Kidney capillary endothelial cell (primary cell): ENCODE measurements around the gene NEB.
"Not testable (repeated sequence)": the region's sequence is repeated elsewhere in the genome, so short reads cannot be mapped to it uniquely, and the experiment has no call there.

Experiments used
- DNase-seq: peaks from one replicate; pipeline ENCODE4 v3.0.0-alpha.2; 2018; ENCODE audit warnings: low spot score

Gene NEB

DNA sequence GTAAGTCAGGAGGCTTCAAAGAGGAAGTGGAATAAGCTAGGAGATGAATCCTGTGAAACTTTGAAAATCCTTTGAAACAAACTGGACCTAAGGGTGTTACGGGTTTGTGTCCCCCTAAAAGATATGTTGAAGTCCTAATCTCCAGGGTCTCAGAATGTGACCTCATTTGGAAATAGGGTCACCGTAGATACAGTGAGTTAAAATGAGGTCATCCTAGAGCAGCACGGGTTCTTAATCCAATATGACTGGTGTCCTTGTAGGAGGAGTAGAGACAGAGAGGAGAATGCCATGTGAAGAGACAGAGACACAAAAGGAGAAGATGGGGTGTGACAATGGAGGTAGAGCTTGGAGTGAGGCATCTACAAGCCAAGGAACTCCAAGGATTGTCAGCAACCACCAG, 26.9 kb upstream of the NEB start:
- no peak for DNase-seq

- no peak for DNase-seq
These were observed 25.9 kb upstream of the NEB start for GRCh38 chr2:151760139-151760650.

DNA sequence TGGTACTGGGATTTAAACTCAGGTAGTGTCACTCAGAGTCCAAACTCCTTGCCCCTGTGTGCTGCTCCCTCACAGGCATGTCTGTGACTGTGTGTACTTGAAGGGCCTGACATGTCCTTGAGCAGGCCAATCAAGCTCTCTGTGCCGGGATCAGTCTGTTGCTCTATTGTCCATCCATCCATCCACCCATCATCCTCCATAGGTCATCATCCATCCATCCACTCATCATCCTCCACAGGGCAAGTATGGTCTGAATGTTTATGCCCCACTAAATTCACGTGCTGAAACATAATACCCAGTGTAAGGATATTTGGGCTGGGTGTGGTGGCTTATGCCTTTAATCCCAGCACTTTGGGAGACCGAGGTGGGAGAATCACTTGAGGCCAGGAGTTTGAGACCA, 24.5 kb upstream of the NEB start:
- DNase-seq, result no peak

- no peak for DNase-seq
These were observed 23.6 kb upstream of the NEB start for GRCh38 chr2:151757861-151758260.

DNA sequence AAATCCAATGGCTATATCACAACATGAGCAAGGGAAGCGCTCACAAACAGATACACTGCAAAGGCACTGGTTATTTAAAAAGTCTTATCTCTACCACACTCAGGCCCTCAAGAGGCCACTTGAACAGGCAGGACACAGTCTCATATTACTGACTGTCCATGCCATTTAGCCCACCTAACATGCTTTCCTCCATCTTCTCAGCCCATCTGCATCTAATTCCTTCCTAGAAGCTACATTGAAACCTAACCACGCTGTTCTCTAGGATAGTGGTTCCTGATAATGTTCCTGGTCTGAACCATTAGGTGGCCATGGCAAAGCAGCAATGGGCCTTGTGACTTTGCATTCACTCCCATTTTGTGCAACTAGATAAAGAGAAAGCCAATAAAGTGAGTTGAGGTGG, 22.5 kb upstream of the NEB start:
- no peak for DNase-seq

DNA sequence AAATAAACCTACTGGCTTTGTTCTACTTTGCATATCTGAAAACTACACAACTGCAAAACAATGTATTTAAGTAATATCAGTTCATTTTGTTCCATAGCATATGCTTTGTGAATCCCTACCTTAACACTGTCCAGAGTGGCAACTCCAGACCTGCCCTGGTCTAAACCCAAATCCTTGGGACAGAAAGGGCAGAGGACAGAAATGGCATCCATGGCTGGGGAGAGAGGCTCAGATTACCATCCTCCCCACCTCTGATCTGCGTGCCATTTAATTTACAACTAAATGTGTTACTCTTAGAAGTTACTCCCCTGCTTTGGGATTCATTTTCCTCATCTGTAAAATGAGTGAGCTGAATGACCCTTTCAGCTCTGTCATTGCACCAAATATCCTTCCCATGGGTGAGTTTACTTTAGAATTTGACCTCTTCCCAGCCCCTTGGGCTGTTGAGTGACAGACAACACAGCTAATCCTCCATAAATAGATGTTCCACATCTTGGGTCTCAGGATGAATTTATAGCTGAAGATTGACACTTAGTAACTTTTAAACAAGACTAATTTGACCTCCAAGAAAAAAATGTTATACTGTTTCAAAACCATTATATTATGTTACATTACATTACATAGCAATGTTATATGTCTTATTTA, 20.1 kb upstream of the NEB start:
- no peak for DNase-seq

DNA sequence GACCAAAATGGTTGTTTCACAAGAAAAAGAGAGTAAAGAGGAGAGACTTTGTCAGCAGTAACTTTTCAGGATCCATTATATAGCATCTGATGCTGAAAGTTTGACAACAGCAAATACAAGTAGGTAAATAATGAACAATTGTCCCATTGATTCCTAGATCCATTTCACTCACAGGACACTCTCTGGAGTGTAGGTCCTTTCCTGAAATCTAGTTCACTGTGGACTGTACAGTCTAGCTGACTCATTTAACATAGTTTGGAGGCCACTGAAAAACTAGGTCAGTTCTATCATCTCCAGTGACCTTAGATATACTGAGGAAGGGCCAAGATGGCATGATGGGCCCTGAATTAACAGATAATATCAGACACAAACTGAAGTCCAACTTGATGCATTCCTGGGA, 19.3 kb upstream of the NEB start:
- no peak for DNase-seq

DNA sequence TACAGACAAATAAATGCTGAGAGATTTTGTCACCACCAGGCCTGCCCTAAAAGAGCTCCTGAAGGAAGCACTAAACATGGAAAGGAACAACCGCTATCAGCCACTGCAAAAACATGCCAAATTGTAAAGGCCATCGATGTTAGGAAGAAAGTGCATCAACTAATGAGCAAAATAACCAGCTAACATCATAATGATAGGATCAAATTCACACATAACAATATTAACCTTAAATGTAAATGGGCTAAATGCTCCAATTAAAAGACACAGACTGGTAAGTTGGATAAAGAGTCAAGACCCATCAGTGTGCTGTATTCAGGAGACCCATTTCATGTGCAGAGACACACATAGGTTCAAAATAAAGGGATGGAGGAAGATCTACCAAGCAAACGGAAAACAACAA, 11.0 kb upstream of the NEB start:
- DNase-seq, result not testable (repeated sequence)

DNA sequence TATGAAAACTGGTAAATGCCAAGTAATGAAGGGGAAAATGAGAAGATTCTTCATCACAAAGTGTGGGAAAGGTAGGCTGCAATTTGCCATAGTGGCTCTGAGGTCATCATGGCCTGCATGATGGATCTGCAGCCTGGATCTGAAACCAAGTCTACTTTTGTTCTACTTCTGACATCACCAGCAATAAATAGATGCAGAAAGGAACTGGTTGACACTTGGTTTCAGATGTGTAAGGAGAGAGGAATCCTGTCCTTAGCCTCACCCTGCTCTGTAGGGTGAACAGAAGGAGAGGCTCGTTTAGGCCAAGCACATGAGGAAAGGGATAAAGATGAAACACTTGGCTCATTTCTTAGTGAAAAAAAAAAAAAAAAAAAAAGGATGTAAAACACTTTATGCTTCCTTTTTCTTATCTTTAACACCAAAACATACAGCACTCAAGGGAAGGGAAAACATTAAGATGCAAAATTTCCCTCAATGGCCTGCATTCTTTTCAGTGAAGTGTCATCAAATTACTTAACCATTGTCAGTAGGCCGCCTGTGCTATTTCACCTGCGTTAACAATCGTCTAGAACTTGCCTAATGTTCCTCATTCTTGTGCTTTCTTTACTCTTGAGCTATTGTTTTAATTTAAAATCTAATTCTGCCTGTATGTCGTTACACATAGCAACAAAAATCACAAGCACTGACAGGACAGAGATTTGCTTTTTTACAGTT, 3.9 kb downstream of the NEB start:
- DNase-seq, result peak; percentile 35

DNA sequence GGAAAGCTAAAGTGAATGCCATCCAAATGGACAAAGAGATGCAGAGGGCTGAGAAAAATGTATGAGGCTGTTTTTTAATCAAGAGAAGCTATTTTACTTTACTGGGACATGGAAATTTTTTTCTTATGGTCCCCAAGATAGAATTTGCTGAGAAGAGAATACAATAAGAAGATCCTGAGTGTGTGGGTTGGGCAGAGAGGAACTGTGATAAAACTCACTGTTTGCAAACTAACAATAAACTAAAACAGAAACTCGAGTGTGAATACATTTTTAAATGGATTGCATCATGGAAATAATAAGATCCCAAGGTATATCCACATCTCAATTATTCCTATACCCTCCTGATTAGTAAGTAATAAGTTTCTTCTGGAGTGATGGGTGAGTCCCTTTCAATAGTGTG, 4.4 kb downstream of the NEB start:
- DNase-seq, result no peak

DNA sequence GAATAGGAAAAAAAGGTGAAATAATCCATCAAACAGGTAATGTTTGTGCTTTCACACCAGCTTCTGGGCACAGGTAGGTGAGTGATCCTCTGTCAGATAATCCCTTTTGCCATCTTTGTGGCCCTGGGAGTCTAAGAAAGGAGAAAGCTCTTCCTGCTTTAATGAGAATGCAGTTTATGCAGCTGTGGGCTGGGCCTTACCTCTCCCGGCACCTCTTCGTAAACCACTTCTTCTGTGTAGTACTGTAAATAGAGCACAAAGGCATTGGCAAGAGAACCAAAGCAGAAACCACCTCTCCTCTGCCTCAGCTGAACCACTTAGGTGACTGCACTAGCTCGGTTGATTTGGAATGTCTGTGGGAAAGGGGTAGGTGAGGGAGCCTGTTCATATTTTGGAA, 4.9 kb downstream of the NEB start:
- no peak for DNase-seq

DNA sequence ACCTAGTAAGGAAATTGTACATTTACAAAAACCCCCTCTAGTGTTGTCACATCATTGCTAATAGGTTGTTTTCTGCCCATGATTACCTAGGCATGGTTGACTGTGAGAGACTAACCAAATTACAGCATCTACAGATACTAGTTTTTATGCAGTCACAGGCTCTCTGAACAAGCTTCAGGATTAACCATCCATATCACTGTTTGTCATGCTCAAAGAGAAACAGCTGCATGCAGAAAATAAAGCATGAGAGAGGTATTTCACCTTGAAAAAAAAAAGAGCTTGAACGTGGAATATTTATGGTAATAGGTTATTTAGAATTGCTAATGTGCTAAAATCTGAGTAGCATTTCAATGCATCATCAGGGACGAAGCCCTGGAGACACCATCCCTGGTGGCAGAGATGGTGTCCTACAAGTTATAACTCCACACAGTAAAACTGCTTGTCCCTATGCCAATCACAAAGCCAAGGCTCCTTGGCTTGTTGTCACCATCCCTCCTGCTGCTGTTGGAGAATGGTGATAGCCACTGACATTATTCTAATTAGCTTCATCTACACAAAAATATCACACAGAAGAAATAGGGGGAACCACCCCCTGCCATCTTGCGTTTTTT, 5.4 kb downstream of the NEB start:
- no peak for DNase-seq

GRCh38 chr2:151727593-151728552, 6.4 kb downstream of the NEB start:
- no peak for DNase-seq

DNA sequence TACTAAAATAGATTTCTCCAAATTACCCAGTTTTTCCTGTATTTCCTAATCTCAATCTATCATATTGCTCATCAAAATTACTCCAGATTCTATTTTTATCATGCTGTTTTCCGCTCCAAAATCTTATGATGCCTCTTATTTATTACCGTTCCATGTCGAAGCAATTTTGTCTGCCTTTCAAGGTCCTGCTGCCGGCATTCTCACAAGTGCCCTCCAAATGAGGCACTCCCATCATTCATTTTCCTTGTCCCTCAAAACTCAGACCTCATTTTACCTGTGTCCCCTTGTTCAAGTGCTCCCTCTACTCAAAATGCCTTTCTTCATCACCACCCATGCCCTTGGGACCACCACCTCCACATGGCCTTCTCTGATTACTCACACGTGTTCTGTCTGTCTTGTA, 13.1 kb downstream of the NEB start:
- DNase-seq, result no peak

- no peak for DNase-seq
These were observed 13.8 kb downstream of the NEB start for GRCh38 chr2:151720521-151720920.

- DNase-seq, result no peak
These were observed 15.5 kb downstream of the NEB start for GRCh38 chr2:151718796-151719195.

GRCh38 chr2:151718247-151718646, 16.0 kb downstream of the NEB start:
- DNase-seq, result no peak

- no peak for DNase-seq
These were observed 17.6 kb downstream of the NEB start for GRCh38 chr2:151716721-151717120.

GRCh38 chr2:151713291-151713903, 20.9 kb downstream of the NEB start:
- DNase-seq, result no peak

GRCh38 chr2:151711025-151711424, 23.3 kb downstream of the NEB start:
- DNase-seq, result no peak

GRCh38 chr2:151708788-151709187, 25.5 kb downstream of the NEB start:
- no peak for DNase-seq

DNA sequence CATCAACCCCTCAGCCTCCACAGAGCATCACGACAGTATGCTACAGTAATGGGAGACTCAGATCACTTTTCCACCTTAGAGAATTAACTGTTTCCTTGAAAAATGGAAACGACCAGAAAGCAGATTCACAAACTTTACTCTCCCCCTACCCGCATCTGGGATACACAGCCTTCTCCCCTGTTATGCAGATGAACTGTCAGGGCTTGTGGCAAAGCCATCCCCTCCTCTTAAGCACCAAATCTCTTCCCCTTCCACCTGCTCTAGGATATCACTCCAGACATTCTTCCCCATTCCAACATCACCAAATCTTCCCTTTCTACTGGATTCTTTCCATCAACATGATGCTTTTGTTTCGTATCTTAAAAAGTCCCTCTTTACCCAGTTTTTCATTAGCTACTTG, 26.4 kb downstream of the NEB start:
- DNase-seq, result no peak
